Loucy (cell line): ENCODE data around the gene CD72.

ENCODE experiments used
- CTCF ChIP-seq: fragments of 200-600 bp; sonication (generic); conservative IDR thresholded peaks from 2 replicates; pipeline ENCODE4 v1.5.1; 2014; ENCODE audit warnings: mild to moderate bottlenecking, antibody characterized with exemption, low read length
- EZH2phosphoT487 ChIP-seq: fragments of 200-600 bp; IDR thresholded peaks from 2 replicates; pipeline ENCODE4 v1.6.1; 2018; ENCODE audit warnings: antibody characterized with exemption, mild to moderate bottlenecking, moderate library complexity, borderline replicate concordance

DNA sequence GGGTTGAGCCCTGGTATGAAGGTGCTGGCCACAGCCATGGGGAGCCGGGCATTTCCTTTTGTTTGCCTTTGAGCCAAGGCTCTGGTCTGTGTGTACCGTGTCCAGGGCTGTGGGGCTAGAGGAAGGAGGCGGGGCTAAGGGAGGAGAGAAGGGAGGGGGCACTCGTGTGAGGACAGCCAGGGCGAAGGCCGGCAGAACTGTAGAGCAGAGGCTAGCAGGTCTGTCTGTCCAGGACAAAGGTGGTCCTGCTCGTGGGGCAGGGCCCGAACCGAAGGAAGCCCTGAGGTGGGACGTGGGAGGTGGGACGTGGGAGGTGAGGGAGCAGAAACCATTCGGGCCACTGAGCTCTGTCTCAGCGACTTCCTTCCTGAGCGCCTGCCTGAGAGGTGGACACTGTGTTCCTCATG lies 54.4 kb downstream of the CD72 start:
- TF ChIP-seq CTCF (no peak), EZH2phosphoT487 (no peak)
